ENCODE results near the gene MLPH. TPM values are rescaled to one million over a fixed set of nuclear protein-coding genes. Genes with fewer than 3 reads are reported as not detected.
A peak's percentile ranks its signal among the peaks of the same experiment; 100 is the strongest.

MLPH gene
- total RNA-seq, 1 donor from 2014 or later = not detected

- peak overlapping the region; percentile 71 for H3K27ac ChIP-seq (ENCODE audit: low read depth, low read length)
Observed at GRCh38 chr2:237456200-237456843, 30.7 kb upstream of the MLPH start.

GRCh38 chr2:237457388-237457941 is 29.6 kb upstream of the MLPH start:
- no peak overlapping the region for H3K9ac ChIP-seq (ENCODE audit: low read depth in 1 of 3, low read length in 3 of 3)
- no peak overlapping the region for H3K27ac ChIP-seq (ENCODE audit: low read depth, low read length)
- H3K27me3 ChIP-seq (ENCODE audit: control insufficient read depth in 3 of 3, insufficient read depth in 3 of 3, low read length in 3 of 3) = peaks cover 0 to 7% (median 0%) of the 10 kb centered on the region in 3 donors
- H3K4me1 ChIP-seq (ENCODE audit: control insufficient read depth in 3 of 3, insufficient read depth in 3 of 3, low read length in 3 of 3) = peaks cover 9 to 29% (median 26%) of the 10 kb centered on the region in 3 donors
- no peaks in the 10 kb centered on the region for H3K9me3 ChIP-seq (ENCODE audit: control insufficient read depth in 3 of 3, low read length in 3 of 3)
- no peaks in the 10 kb centered on the region for H3K36me3 ChIP-seq (ENCODE audit: control insufficient read depth in 3 of 3, insufficient read depth in 3 of 3, low read length in 3 of 3)
- no peak overlapping the region for H3K4me3 ChIP-seq (ENCODE audit: low read length in 3 of 3)

More at GRCh38 chr2:237456200-237456843, 30.7 kb upstream of the MLPH start:
- Histone ChIP-seq H3K4me1 (ENCODE audit: control insufficient read depth in 3 of 3, insufficient read depth in 3 of 3, low read length in 3 of 3) (peaks cover 18 to 35% (median 29%) of the 10 kb centered on the region in 3 donors), H3K9ac (ENCODE audit: low read depth in 1 of 3, low read length in 3 of 3) (peak overlapping the region in 1 of 3 donors; percentile 43), H3K4me3 (ENCODE audit: low read length in 3 of 3) (peak overlapping the region in 1 of 3 donors; percentile 38), H3K9me3 (ENCODE audit: control insufficient read depth in 3 of 3, low read length in 3 of 3) (no peaks in the 10 kb centered on the region), H3K36me3 (ENCODE audit: control insufficient read depth in 3 of 3, insufficient read depth in 3 of 3, low read length in 3 of 3) (no peaks in the 10 kb centered on the region), H3K27me3 (ENCODE audit: control insufficient read depth in 3 of 3, insufficient read depth in 3 of 3, low read length in 3 of 3) (peaks cover 0 to 9% (median 0%) of the 10 kb centered on the region in 3 donors)

- Histone ChIP-seq H3K27ac (ENCODE audit: low read depth, low read length) (no peak overlapping the region), H3K9ac (ENCODE audit: low read depth in 1 of 3, low read length in 3 of 3) (no peak overlapping the region)
Observed at GRCh38 chr2:237458519-237458918, 28.5 kb upstream of the MLPH start.

GRCh38 chr2:237459226-237459625 is 27.8 kb upstream of the MLPH start:
- Histone ChIP-seq H3K4me1 (ENCODE audit: control insufficient read depth in 3 of 3, insufficient read depth in 3 of 3, low read length in 3 of 3) (peaks cover 9 to 29% (median 18%) of the 10 kb centered on the region in 3 donors), H3K9me3 (ENCODE audit: control insufficient read depth in 3 of 3, low read length in 3 of 3) (no peaks in the 10 kb centered on the region), H3K9ac (ENCODE audit: low read depth in 1 of 3, low read length in 3 of 3) (no peak overlapping the region), H3K27ac (ENCODE audit: low read depth, low read length) (no peak overlapping the region), H3K4me3 (ENCODE audit: low read length in 3 of 3) (no peak overlapping the region), H3K27me3 (ENCODE audit: control insufficient read depth in 3 of 3, insufficient read depth in 3 of 3, low read length in 3 of 3) (peaks cover 0 to 3% (median 0%) of the 10 kb centered on the region in 3 donors), H3K36me3 (ENCODE audit: control insufficient read depth in 3 of 3, insufficient read depth in 3 of 3, low read length in 3 of 3) (no peaks in the 10 kb centered on the region)

More at GRCh38 chr2:237458519-237458918, 28.5 kb upstream of the MLPH start:
- H3K4me3 ChIP-seq (ENCODE audit: low read length in 3 of 3) = no peak overlapping the region
- H3K36me3 ChIP-seq (ENCODE audit: control insufficient read depth in 3 of 3, insufficient read depth in 3 of 3, low read length in 3 of 3) = no peaks in the 10 kb centered on the region
- peaks cover 0 to 5% (median 0%) of the 10 kb centered on the region in 3 donors for H3K27me3 ChIP-seq (ENCODE audit: control insufficient read depth in 3 of 3, insufficient read depth in 3 of 3, low read length in 3 of 3)
- H3K4me1 ChIP-seq (ENCODE audit: control insufficient read depth in 3 of 3, insufficient read depth in 3 of 3, low read length in 3 of 3) = peaks cover 9 to 29% (median 20%) of the 10 kb centered on the region in 3 donors
- no peaks in the 10 kb centered on the region for H3K9me3 ChIP-seq (ENCODE audit: control insufficient read depth in 3 of 3, low read length in 3 of 3)

GRCh38 chr2:237459741-237460174 is 27.3 kb upstream of the MLPH start:
- H3K36me3 ChIP-seq (ENCODE audit: control insufficient read depth in 3 of 3, insufficient read depth in 3 of 3, low read length in 3 of 3) = no peaks in the 10 kb centered on the region
- H3K27ac ChIP-seq (ENCODE audit: low read depth, low read length) = no peak overlapping the region
- H3K9ac ChIP-seq (ENCODE audit: low read depth in 1 of 3, low read length in 3 of 3) = no peak overlapping the region
- no peaks in the 10 kb centered on the region for H3K9me3 ChIP-seq (ENCODE audit: control insufficient read depth in 3 of 3, low read length in 3 of 3)
- peaks cover 9 to 29% (median 18%) of the 10 kb centered on the region in 3 donors for H3K4me1 ChIP-seq (ENCODE audit: control insufficient read depth in 3 of 3, insufficient read depth in 3 of 3, low read length in 3 of 3)
- no peak overlapping the region for H3K4me3 ChIP-seq (ENCODE audit: low read length in 3 of 3)
- H3K27me3 ChIP-seq (ENCODE audit: control insufficient read depth in 3 of 3, insufficient read depth in 3 of 3, low read length in 3 of 3) = peaks cover 0 to 3% (median 0%) of the 10 kb centered on the region in 3 donors

GRCh38 chr2:237464757-237465391 is 22.2 kb upstream of the MLPH start:
- H3K4me1 ChIP-seq (ENCODE audit: control insufficient read depth in 3 of 3, insufficient read depth in 3 of 3, low read length in 3 of 3) = peaks cover 0 to under 1% (median 0%) of the 10 kb centered on the region in 3 donors
- H3K27me3 ChIP-seq (ENCODE audit: control insufficient read depth in 3 of 3, insufficient read depth in 3 of 3, low read length in 3 of 3) = no peaks in the 10 kb centered on the region
- no peaks in the 10 kb centered on the region for H3K9me3 ChIP-seq (ENCODE audit: control insufficient read depth in 3 of 3, low read length in 3 of 3)
- no peak overlapping the region for H3K27ac ChIP-seq (ENCODE audit: low read depth, low read length)
- no peak overlapping the region for H3K9ac ChIP-seq (ENCODE audit: low read depth in 1 of 3, low read length in 3 of 3)
- no peak overlapping the region for H3K4me3 ChIP-seq (ENCODE audit: low read length in 3 of 3)
- no peaks in the 10 kb centered on the region for H3K36me3 ChIP-seq (ENCODE audit: control insufficient read depth in 3 of 3, insufficient read depth in 3 of 3, low read length in 3 of 3)

GRCh38 chr2:237465515-237466148 is 21.4 kb upstream of the MLPH start:
- no peaks in the 10 kb centered on the region for H3K27me3 ChIP-seq (ENCODE audit: control insufficient read depth in 3 of 3, insufficient read depth in 3 of 3, low read length in 3 of 3)
- no peaks in the 10 kb centered on the region for H3K4me1 ChIP-seq (ENCODE audit: control insufficient read depth in 3 of 3, insufficient read depth in 3 of 3, low read length in 3 of 3)
- no peak overlapping the region for H3K4me3 ChIP-seq (ENCODE audit: low read length in 3 of 3)
- H3K27ac ChIP-seq (ENCODE audit: low read depth, low read length) = no peak overlapping the region
- no peaks in the 10 kb centered on the region for H3K36me3 ChIP-seq (ENCODE audit: control insufficient read depth in 3 of 3, insufficient read depth in 3 of 3, low read length in 3 of 3)
- no peak overlapping the region for H3K9ac ChIP-seq (ENCODE audit: low read depth in 1 of 3, low read length in 3 of 3)
- no peaks in the 10 kb centered on the region for H3K9me3 ChIP-seq (ENCODE audit: control insufficient read depth in 3 of 3, low read length in 3 of 3)

- Histone ChIP-seq H3K27ac (ENCODE audit: low read depth, low read length) (no peak overlapping the region), H3K9me3 (ENCODE audit: control insufficient read depth in 3 of 3, low read length in 3 of 3) (no peaks in the 10 kb centered on the region), H3K4me1 (ENCODE audit: control insufficient read depth in 3 of 3, insufficient read depth in 3 of 3, low read length in 3 of 3) (peaks cover 0 to 1% (median 0%) of the 10 kb centered on the region in 3 donors), H3K4me3 (ENCODE audit: low read length in 3 of 3) (no peak overlapping the region), H3K36me3 (ENCODE audit: control insufficient read depth in 3 of 3, insufficient read depth in 3 of 3, low read length in 3 of 3) (no peaks in the 10 kb centered on the region), H3K27me3 (ENCODE audit: control insufficient read depth in 3 of 3, insufficient read depth in 3 of 3, low read length in 3 of 3) (no peaks in the 10 kb centered on the region), H3K9ac (ENCODE audit: low read depth in 1 of 3, low read length in 3 of 3) (no peak overlapping the region)
Observed at GRCh38 chr2:237466211-237466610, 20.8 kb upstream of the MLPH start.

GRCh38 chr2:237467447-237468179 is 19.4 kb upstream of the MLPH start:
- no peak overlapping the region for H3K4me3 ChIP-seq (ENCODE audit: low read length in 3 of 3)
- no peaks in the 10 kb centered on the region for H3K27me3 ChIP-seq (ENCODE audit: control insufficient read depth in 3 of 3, insufficient read depth in 3 of 3, low read length in 3 of 3)
- peaks cover 6 to 14% (median 11%) of the 10 kb centered on the region in 3 donors for H3K4me1 ChIP-seq (ENCODE audit: control insufficient read depth in 3 of 3, insufficient read depth in 3 of 3, low read length in 3 of 3)
- no peak overlapping the region for H3K9ac ChIP-seq (ENCODE audit: low read depth in 1 of 3, low read length in 3 of 3)
- no peaks in the 10 kb centered on the region for H3K9me3 ChIP-seq (ENCODE audit: control insufficient read depth in 3 of 3, low read length in 3 of 3)
- no peak overlapping the region for H3K27ac ChIP-seq (ENCODE audit: low read depth, low read length)
- H3K36me3 ChIP-seq (ENCODE audit: control insufficient read depth in 3 of 3, insufficient read depth in 3 of 3, low read length in 3 of 3) = no peaks in the 10 kb centered on the region
